Activated T-cell treated with anti-CD3 and anti-CD28 coated beads for 48 hours (primary cell): Measurements from ENCODE around the gene DFFB.
"Not testable (repeated sequence)": the region's sequence is repeated elsewhere in the genome, so short reads cannot be mapped to it uniquely, and the experiment has no call there.

Experiments
- DNase-seq: peaks from one replicate; pipeline ENCODE4 v3.0.0-alpha.2; 2020; ENCODE audit warnings: low read depth

The DFFB gene, protein sequence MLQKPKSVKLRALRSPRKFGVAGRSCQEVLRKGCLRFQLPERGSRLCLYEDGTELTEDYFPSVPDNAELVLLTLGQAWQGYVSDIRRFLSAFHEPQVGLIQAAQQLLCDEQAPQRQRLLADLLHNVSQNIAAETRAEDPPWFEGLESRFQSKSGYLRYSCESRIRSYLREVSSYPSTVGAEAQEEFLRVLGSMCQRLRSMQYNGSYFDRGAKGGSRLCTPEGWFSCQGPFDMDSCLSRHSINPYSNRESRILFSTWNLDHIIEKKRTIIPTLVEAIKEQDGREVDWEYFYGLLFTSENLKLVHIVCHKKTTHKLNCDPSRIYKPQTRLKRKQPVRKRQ

GRCh38 chr1:3856923-3857790 is at the start of gene DFFB, which contains the start of gene CEP104:
TSS of gene DFFB (plus strand) at chr1:3857476. CDS start at chr1:3857604, 128 bp downstream.
TSS of gene CEP104 (minus strand) at chr1:3857211. CDS start at chr1:3852407, 4,804 bp downstream.
- DNase-seq = peak; percentile 96

- no peak for DNase-seq
Observed at GRCh38 chr1:3807769-3808168, 49.5 kb upstream of the DFFB start.

- DNase-seq = no peak
Observed at GRCh38 chr1:3809680-3810079, 47.6 kb upstream of the DFFB start.

DNA sequence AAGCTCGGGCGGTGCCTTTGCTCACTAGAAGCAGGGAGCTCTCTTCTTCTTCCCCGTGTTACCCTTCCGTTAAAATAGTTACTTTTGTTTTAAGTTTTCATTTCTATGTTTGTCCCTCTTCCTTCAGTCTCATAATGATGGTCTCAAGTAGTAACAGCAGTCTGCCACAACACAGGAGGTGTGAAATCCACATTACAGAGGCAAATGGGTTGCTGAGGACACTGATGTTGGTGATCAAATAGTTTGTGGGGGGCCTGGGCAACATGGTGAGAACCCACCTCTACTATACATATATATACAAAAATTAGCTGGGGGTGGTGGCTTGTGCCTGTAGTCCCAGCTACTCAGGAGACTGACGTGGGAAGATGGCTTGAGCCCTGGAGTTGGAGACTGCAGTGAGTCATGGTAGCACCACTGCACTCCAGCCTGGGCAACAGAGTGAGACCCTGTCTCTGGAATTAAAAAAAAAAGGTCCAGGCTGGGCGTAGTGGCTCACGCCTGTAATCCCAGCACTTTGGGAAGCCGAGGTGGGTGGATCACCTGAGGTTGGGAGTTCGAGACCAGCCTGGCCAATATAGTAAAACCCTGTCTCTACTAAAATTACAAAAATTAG is 47.0 kb upstream of the DFFB start:
- DNase-seq = not testable (repeated sequence)

DNA sequence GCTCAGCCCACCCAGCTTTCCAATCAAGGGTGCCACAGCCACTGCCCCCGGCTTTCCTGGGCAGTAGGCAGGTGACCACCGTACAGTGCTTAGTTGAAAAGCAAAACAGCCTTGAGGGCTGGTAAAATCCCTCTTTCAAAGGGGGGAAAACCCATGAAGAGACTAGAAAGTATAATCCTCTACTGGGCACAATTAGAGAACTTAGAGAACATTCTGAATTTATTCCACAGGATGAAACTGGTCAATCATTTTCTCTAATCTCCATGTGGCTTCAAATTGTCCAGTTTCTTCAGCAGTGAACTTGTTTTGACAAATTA is 45.7 kb upstream of the DFFB start:
- no peak for DNase-seq

DNA sequence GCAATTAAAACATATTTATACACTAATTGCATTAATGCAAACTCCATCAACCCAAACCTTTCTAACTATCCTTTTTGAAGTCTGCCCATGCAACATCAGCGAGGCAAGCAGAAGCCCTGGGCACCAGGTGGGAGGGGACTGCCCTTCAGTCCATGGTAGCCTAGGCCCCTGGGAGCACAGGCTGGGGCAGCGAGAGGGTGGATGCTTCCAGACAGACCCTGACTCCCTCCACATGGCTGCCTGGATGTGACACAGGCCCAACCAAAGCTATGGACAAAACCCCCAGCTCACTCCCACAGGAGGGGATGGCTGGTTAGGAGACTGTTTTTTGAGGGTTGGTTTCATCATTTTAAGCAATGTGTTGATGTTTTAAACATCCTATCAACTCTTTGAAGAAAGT is 43.2 kb upstream of the DFFB start:
- DNase-seq = no peak

GRCh38 chr1:3814771-3815561 is 42.3 kb upstream of the DFFB start:
- no peak for DNase-seq

DNA sequence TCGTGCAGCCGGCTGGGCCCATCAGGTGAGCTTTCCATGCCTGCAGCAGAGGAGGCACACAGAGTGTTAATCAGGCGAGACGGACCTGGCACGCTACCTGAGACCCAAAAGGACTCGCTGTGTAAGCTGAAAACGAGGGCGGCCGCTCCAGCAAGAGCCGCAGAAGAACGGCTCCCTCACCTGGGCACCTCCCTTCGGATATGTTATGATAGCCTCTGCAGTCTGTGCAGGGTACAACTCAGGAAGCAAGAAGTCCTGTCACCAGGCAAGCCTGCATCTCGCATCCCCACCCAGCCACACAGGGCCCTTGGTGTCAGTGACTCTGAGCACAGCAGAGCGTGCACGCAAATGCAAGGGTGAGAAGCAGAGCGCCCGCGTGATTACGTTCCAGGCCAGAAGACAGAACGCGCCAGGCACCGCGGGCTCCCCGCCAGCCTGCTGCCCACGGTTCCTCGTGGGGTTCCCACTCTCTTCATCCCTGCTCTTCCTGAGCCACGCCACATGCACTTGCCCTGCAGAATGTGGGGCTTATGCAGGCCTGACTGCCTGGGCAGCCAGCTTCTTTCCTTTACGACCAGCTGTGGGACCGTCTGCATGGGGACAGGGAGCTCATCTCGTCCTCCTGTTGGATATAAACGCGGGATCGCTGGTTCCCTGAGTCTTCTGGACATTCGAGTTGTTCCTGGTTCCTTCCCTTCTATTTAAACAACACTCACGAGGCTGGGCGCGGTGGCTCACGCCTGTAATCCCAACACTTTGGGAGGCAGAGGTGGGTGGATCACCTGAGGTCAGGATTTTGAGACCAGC is 40.7 kb upstream of the DFFB start:
- no peak for DNase-seq

DNA sequence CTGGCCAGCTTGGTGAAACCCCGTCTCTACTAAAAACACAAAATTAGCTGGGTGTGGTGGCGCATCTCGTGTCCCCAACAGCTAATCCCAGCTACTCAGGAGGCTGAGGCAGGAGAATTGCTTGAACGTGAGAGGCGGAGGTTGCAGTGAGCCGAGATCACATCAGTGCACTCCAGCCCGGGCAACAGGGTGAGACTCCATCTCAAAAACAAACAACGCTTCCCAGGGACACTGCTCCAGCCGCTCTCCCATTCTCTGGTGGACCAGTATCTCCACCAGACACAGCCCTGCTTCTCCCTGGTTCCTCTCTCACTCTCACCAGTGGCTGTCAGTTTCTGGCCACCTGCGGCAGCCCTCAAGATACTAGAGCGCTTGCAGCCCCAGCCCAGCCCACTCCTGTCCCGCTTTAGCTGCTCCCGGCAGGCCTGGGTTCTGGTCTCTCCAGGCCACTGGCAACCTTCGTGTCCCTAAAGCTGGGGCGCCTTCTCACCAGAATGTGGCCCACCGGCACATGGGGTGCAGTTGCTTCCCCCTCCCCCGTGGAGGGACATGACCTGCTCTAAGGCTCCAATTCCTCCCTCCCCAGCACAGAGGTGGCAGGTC is 40.0 kb upstream of the DFFB start:
- no peak for DNase-seq

DNA sequence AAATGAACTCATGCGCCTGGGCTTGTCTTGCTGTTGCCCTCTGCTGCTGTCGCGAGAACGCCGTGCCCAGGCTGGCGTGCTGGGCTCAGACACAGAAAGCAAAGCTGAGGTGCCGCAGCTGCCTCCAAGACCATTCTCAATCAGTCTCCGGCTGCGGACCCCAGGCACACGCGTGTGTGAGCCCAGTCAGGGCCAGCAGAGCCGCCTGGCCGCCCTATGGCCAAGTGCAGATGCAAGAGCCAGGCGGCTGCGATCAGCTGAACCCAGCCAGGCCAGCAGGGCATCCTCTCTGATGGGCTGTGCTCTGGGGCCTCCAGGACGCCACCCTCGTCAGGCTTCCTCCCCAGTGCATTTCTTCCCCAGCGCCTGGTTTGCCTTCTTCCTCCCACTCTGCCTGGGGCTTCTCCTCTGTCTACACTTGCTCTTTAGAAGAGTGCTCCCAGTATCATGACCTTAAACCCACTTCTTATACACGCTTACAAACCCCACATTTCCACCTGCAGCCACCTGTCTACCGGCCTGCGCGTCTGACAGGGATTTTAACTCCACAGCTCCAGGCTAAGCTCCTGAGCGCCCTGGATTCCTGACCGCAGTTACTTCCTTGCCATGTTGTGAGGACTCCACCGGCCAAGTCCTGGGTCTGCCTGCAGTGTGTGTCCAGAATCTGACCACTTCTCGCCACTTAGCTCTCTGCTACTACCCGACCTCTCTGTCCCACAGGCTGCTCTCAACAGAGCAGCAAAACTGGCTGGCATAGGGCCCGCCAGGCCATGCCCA is 39.3 kb upstream of the DFFB start:
- DNase-seq = no peak

DNA sequence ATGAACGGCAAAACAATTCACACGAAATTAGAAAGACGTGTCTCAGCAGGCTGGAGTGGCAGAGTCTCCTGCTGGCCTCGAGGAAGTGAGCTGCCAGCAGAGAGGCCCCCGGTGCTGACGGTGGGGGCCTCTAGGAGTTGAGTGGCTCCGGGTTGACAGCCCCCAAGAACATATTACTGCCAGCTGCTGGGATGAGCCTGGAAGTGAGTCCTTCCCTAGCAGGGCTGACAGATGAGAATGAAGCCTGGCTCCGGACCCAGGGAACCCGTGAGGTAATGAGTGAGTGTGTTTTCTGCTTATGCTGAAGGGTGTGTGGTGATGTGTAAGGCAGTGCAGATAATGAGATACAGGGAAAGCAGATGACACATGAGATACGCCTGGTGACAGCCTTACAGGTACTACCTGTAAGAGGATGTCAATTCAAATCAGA is 37.5 kb upstream of the DFFB start:
- DNase-seq = no peak

- DNase-seq = no peak
Observed at GRCh38 chr1:3820316-3820715, 37.0 kb upstream of the DFFB start.

- no peak for DNase-seq
Observed at GRCh38 chr1:3821004-3821403, 36.3 kb upstream of the DFFB start.

DNA sequence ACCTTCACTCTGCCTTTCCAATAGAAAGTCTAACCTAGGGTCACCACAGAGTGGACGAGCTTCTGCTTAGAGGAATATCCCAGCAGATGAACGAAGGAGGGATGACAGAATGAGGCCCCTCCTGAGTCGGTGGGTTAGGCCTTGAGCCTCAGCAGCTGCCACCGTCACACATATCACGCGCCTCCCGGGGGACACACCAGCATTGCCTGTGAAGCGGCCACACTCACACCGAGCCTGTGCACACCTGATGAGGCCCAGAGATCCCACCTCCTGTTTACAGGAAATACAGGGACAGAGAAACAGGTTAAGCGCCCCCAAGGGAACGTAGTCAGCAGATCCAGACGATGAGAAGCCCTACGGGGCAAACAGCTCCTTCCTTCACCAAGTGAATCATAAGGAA is 35.8 kb upstream of the DFFB start:
- no peak for DNase-seq

- no peak for DNase-seq
Observed at GRCh38 chr1:3821908-3822307, 35.4 kb upstream of the DFFB start.

GRCh38 chr1:3822421-3822820 is 34.9 kb upstream of the DFFB start:
- no peak for DNase-seq

DNA sequence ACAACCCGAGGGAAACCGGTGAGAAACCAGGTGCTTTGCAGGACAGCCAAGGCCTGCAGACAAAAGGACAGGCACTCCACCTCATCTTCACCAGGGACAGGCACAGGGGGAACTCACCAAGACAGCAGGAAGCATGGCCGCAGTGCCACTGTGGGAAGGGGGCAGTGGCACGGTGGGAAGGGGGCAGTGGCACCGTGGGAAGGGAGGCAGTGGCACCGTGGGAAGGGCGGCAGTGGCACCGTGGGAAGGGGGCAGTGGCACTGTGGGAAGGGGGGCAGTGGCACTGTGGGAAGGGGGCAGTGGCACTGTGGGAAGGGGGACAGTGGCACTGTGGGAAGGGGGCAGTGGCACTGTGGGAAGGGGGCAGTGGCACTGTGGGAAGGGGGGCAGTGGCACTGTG is 32.6 kb upstream of the DFFB start:
- DNase-seq = no peak

DNA sequence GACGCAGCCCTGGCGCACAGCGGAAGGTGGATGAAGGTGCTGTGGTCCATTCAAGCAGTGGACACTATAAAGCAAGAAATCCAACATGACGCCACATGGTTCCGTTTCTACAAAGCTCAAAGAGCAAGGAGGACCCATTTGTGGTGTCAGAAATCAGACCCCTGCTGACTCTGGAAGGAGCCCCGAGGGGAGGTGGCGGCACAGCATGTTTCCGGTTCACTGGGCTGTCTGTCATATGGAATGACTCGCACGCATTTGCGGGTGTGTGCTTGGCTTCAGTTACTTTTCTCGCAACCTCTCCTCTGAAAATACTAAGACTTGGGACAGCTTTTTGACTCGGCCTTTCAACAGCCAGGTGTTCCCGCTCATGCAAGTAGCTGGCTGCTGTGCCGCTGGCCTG is 31.9 kb upstream of the DFFB start:
- no peak for DNase-seq

DNA sequence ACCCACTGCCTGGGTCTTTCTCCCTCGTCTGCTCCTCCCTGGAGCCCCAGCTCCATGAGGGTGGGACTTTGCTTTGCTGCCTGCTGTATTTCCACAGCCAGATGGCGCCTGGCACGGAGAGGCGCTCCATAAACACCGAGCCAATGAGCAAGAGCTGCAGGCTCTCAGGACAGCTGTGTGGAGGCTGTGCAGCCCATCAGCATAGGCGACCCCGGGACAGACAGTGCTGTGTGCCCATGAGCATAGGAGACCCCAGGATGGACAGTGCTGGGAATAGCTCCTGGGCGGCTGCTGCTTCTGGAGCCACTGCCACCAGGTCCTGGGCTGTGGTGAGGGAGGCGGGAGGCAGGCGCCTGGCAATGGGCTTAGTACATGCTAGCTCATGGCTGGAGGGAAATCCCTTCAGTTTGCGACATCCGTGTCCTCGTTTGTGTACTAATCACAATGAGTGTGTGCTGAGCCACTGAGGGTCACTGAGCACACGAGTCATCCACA is 29.4 kb upstream of the DFFB start:
- no peak for DNase-seq

DNA sequence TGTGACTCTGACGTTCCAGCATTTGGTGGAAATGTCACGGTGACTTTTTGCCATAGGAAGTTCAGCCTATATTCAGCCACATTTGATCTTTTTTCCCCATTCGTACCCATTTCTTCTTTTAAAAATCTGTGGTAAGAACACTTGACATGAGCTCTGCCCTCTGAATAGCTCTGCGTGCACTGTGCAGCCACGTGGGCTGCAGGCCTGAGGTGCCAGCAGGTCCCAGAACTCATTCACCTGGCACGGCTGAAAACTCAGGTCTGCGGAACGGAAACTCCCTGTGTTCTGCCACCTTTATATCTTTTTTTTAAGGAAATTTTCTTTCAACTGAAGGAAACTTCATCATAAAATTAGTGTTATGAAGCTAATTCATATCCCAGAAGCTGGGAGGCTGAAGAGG is 28.9 kb upstream of the DFFB start:
- DNase-seq = no peak
